HG02840 (cell line): ENCODE results near the gene MAN1A2.
"Not testable (repeated sequence)": the region's sequence is repeated elsewhere in the genome, so short reads cannot be mapped to it uniquely, and the experiment has no call there.

Source experiments
- ATAC-seq: cut with Tn5 transposase; IDR thresholded peaks from one replicate; pipeline ENCODE4 v1.9.1; 2021; ENCODE audit warnings: mild to moderate bottlenecking, moderate library complexity, moderate number of reproducible peaks; ENCODE audit not compliant: unreplicated experiment, low FRiP score

The MAN1A2 gene

GRCh38 chr1:117396074-117396473 is 28.8 kb downstream of the MAN1A2 start:
- no peak for ATAC-seq

GRCh38 chr1:117396636-117397035 is 29.4 kb downstream of the MAN1A2 start:
- no peak for ATAC-seq

- ATAC-seq: no peak
Measured at GRCh38 chr1:117398957-117399356, 31.7 kb downstream of the MAN1A2 start.

GRCh38 chr1:117401761-117402160 is 34.5 kb downstream of the MAN1A2 start:
- no peak for ATAC-seq

- no peak for ATAC-seq
Measured at GRCh38 chr1:117403597-117403996, 36.3 kb downstream of the MAN1A2 start.

GRCh38 chr1:117405042-117405441 is 37.8 kb downstream of the MAN1A2 start:
- ATAC-seq: no peak

GRCh38 chr1:117412472-117412871 is 45.2 kb downstream of the MAN1A2 start:
- ATAC-seq: no peak

- ATAC-seq: no peak
Measured at GRCh38 chr1:117413412-117413811, 46.2 kb downstream of the MAN1A2 start.

- ATAC-seq: no peak
Measured at GRCh38 chr1:117414943-117415342, 47.7 kb downstream of the MAN1A2 start.

- no peak for ATAC-seq
Measured at GRCh38 chr1:117416004-117416403, 48.8 kb downstream of the MAN1A2 start.

- no peak for ATAC-seq
Measured at GRCh38 chr1:117416546-117417125, 49.4 kb downstream of the MAN1A2 start.

- no peak for ATAC-seq
Measured at GRCh38 chr1:117425050-117425734, 57.9 kb downstream of the MAN1A2 start.

- ATAC-seq: no peak
Measured at GRCh38 chr1:117427297-117427696, 60.0 kb downstream of the MAN1A2 start.

GRCh38 chr1:117433943-117434342 is 66.7 kb downstream of the MAN1A2 start:
- no peak for ATAC-seq

- no peak for ATAC-seq
Measured at GRCh38 chr1:117436513-117436912, 69.3 kb downstream of the MAN1A2 start.

- no peak for ATAC-seq
Measured at GRCh38 chr1:117447661-117448060, 80.4 kb downstream of the MAN1A2 start.

- no peak for ATAC-seq
Measured at GRCh38 chr1:117452216-117452615, 85.0 kb downstream of the MAN1A2 start.

GRCh38 chr1:117453958-117454357 is 86.7 kb downstream of the MAN1A2 start:
- no peak for ATAC-seq

GRCh38 chr1:117458410-117458809 is 91.2 kb downstream of the MAN1A2 start:
- ATAC-seq: not testable (repeated sequence)

- no peak for ATAC-seq
Measured at GRCh38 chr1:117466761-117467160, 99.5 kb downstream of the MAN1A2 start.

GRCh38 chr1:117467336-117467735 is 100.1 kb downstream of the MAN1A2 start:
- no peak for ATAC-seq

GRCh38 chr1:117473063-117473462 is 105.8 kb downstream of the MAN1A2 start:
- no peak for ATAC-seq
